HepG2 (cell line): ENCODE data around the gene FADD.

Experiments used
- FOXP1 ChIP-seq, 2 experiments: fragments of 450-650 bp in 1 of 2; IDR thresholded peaks; 2 replicates each; pipeline ENCODE4 v1.6.1; 2017 to 2018; ENCODE audit warnings: antibody characterized with exemption in 1 of 2
- GATAD2A ChIP-seq: IDR thresholded peaks from 2 replicates; pipeline ENCODE4 v1.6.1; 2016
- HNRNPL ChIP-seq: fragments of 200-400 bp; formaldehyde crosslinking; IDR thresholded peaks from 2 replicates; pipeline ENCODE4 v1.6.1; 2017; ENCODE audit warnings: mild to moderate bottlenecking, low read depth, low read length
- POLR2A ChIP-seq, 2 experiments: IDR thresholded peaks; 2 replicates each; pipeline ENCODE4 v1.6.1; 2011; ENCODE audit warnings: low read depth in 2 of 2, low read length in 2 of 2, mild to moderate bottlenecking in 1 of 2, moderate library complexity in 1 of 2; ENCODE audit not compliant: insufficient read depth in 1 of 2
- SOX6 ChIP-seq, 2 experiments: fragments of 450-650 bp in 1 of 2; sonication (generic) in 1 of 2; formaldehyde crosslinking in 1 of 2; IDR thresholded peaks; 2 replicates each; pipeline versions ENCODE4 v1.4.0 to v1.6.1; 2017 to 2020; ENCODE audit warnings: antibody characterized with exemption in 1 of 2, mild to moderate bottlenecking in 1 of 2, missing genetic modification reagents in 1 of 2
- ZNF672 ChIP-seq: sonication (generic); formaldehyde crosslinking; IDR thresholded peaks from 2 replicates; pipeline ENCODE4 v1.8.1; 2022; ENCODE audit warnings: missing genetic modification reagents

GRCh38 chr11:70184396-70184795 lies 18.7 kb upstream of the FADD start:
- TF ChIP-seq GATAD2A (CRISPR knock-in tag) (no peak), POLR2A (IDR thresholded peaks at IDR 0.05; ENCODE audit: insufficient read depth in 1 of 2, low read depth in 2 of 2, low read length in 2 of 2) (no peak), HNRNPL (no peak), FOXP1 (IDR thresholded peaks at IDR 0.05) (no peak), FOXP1 (CRISPR knock-in tag; IDR thresholded peaks at IDR 0.05) (no peak), ZNF672 (no peak), SOX6 (IDR thresholded peaks at IDR 0.05) (no peak), SOX6 (CRISPR knock-in tag; IDR thresholded peaks at IDR 0.05) (no peak)
